ENCODE data around the gene FUT8. TPM values are rescaled to one million over a fixed set of nuclear protein-coding genes. Genes with fewer than 3 reads are reported as not detected.

FUT8 gene
- total RNA-seq, 1 donor from 2014 or later, result 24.3 TPM

- no peak for DNase-seq (ENCODE audit: low spot score)
Measured at GRCh38 chr14:65552724-65553123, 140.2 kb downstream of the FUT8 start.

- no peak for DNase-seq (ENCODE audit: low spot score)
Measured at GRCh38 chr14:65554837-65555236, 142.3 kb downstream of the FUT8 start.

- no peak for DNase-seq (ENCODE audit: low spot score)
Measured at GRCh38 chr14:65555358-65555757, 142.8 kb downstream of the FUT8 start.

- no peak for DNase-seq (ENCODE audit: low spot score)
Measured at GRCh38 chr14:65558363-65558762, 145.8 kb downstream of the FUT8 start.

- DNase-seq (ENCODE audit: low spot score), result no peak
Measured at GRCh38 chr14:65560340-65561027, 148.0 kb downstream of the FUT8 start.

- no peak for DNase-seq (ENCODE audit: low spot score)
Measured at GRCh38 chr14:65564370-65564769, 151.8 kb downstream of the FUT8 start.

- no peak for DNase-seq (ENCODE audit: low spot score)
Measured at GRCh38 chr14:65565948-65566347, 153.4 kb downstream of the FUT8 start.

GRCh38 chr14:65566820-65567522 lies 154.4 kb downstream of the FUT8 start:
- DNase-seq (ENCODE audit: low spot score), result no peak

GRCh38 chr14:65574611-65575010 lies 162.1 kb downstream of the FUT8 start:
- no peak for DNase-seq (ENCODE audit: low spot score)

GRCh38 chr14:65575389-65575788 lies 162.9 kb downstream of the FUT8 start:
- DNase-seq (ENCODE audit: low spot score), result no peak

GRCh38 chr14:65580973-65581372 lies 168.4 kb downstream of the FUT8 start:
- no peak for DNase-seq (ENCODE audit: low spot score)

GRCh38 chr14:65581378-65581777 lies 168.8 kb downstream of the FUT8 start:
- no peak for DNase-seq (ENCODE audit: low spot score)

GRCh38 chr14:65581799-65582198 lies 169.3 kb downstream of the FUT8 start:
- DNase-seq (ENCODE audit: low spot score), result no peak

- DNase-seq (ENCODE audit: low spot score), result no peak
Measured at GRCh38 chr14:65585216-65585615, 172.7 kb downstream of the FUT8 start.

- DNase-seq (ENCODE audit: low spot score), result no peak
Measured at GRCh38 chr14:65588426-65589140, 176.1 kb downstream of the FUT8 start.

GRCh38 chr14:65594153-65594881 lies 181.8 kb downstream of the FUT8 start:
- no peak for DNase-seq (ENCODE audit: low spot score)

GRCh38 chr14:65594882-65595237 lies 182.3 kb downstream of the FUT8 start:
- DNase-seq (ENCODE audit: low spot score), result no peak

- DNase-seq (ENCODE audit: low spot score), result no peak
Measured at GRCh38 chr14:65599375-65599774, 186.8 kb downstream of the FUT8 start.

- DNase-seq (ENCODE audit: low spot score), result no peak
Measured at GRCh38 chr14:65600742-65601141, 188.2 kb downstream of the FUT8 start.

- no peak for DNase-seq (ENCODE audit: low spot score)
Measured at GRCh38 chr14:65604535-65604934, 192.0 kb downstream of the FUT8 start.

- no peak for DNase-seq (ENCODE audit: low spot score)
Measured at GRCh38 chr14:65604936-65605335, 192.4 kb downstream of the FUT8 start.

GRCh38 chr14:65606460-65606859 lies 193.9 kb downstream of the FUT8 start:
- DNase-seq (ENCODE audit: low spot score), result no peak

Data from mesenteric fat pad (tissue), 1 donor.